Stimulated activated CD8-positive, alpha-beta memory T cell treated with anti-CD3 and anti-CD28 coated beads, Interleukin-15, amount 100 ng/mL, for 1 hour (primary cell): ENCODE measurements around the gene GSTT4.
"Not testable (repeated sequence)": the region's sequence is repeated elsewhere in the genome, so short reads cannot be mapped to it uniquely, and the experiment has no call there.

Experiments used
- DNase-seq: peaks from one replicate; pipeline ENCODE4 v3.0.0-alpha.2; 2020; ENCODE audit warnings: low read depth

The GSTT4 gene

GRCh38 chr22:23952794-23953405, 52.4 kb downstream of the GSTT4 start:
- DNase-seq: not testable (repeated sequence)

GRCh38 chr22:23951383-23951782, 53.9 kb downstream of the GSTT4 start:
- not testable (repeated sequence) for DNase-seq

- not testable (repeated sequence) for DNase-seq
Observed at GRCh38 chr22:23949764-23950163, 55.5 kb downstream of the GSTT4 start.
